HG03378 (cell line): ENCODE measurements around the gene UGT1A5.
"Not testable (repeated sequence)": the region's sequence is repeated elsewhere in the genome, so short reads cannot be mapped to it uniquely, and the experiment has no call there.

ENCODE experiments used
- ATAC-seq: cut with Tn5 transposase; IDR thresholded peaks from one replicate; pipeline ENCODE4 v1.9.1; 2021; ENCODE audit warnings: mild to moderate bottlenecking, moderate library complexity; ENCODE audit not compliant: unreplicated experiment

UGT1A5 gene

GRCh38 chr2:233745073-233745755 lies 32.5 kb downstream of the UGT1A5 start:
- ATAC-seq = no peak

- not testable (repeated sequence) for ATAC-seq
Measured at GRCh38 chr2:233745838-233746237, 33.1 kb downstream of the UGT1A5 start.

GRCh38 chr2:233746475-233747282 lies 34.0 kb downstream of the UGT1A5 start:
- no peak for ATAC-seq

GRCh38 chr2:233747283-233747544 lies 34.5 kb downstream of the UGT1A5 start:
- ATAC-seq = no peak

- not testable (repeated sequence) for ATAC-seq
Measured at GRCh38 chr2:233750689-233751088, 38.0 kb downstream of the UGT1A5 start.

GRCh38 chr2:233751212-233752009 lies 38.7 kb downstream of the UGT1A5 start:
- not testable (repeated sequence) for ATAC-seq

GRCh38 chr2:233754872-233755611 lies 42.3 kb downstream of the UGT1A5 start:
- no peak for ATAC-seq

GRCh38 chr2:233756429-233757081 lies 43.8 kb downstream of the UGT1A5 start:
- no peak for ATAC-seq

GRCh38 chr2:233758141-233758540 lies 45.4 kb downstream of the UGT1A5 start:
- no peak for ATAC-seq

- no peak for ATAC-seq
Measured at GRCh38 chr2:233758849-233759248, 46.1 kb downstream of the UGT1A5 start.

GRCh38 chr2:233760043-233760442 lies 47.3 kb downstream of the UGT1A5 start, which contains the start of gene UGT1A1:
UGT1A1 (plus strand) TSS chr2:233760270; CDS start chr2:233760288, 18 bp downstream.
- no peak for ATAC-seq

GRCh38 chr2:233761040-233761769 lies 48.5 kb downstream of the UGT1A5 start:
- no peak for ATAC-seq

- ATAC-seq = no peak
Measured at GRCh38 chr2:233764264-233764663, 51.6 kb downstream of the UGT1A5 start.

- no peak for ATAC-seq
Measured at GRCh38 chr2:233764761-233765160, 52.1 kb downstream of the UGT1A5 start.

- no peak for ATAC-seq
Measured at GRCh38 chr2:233766416-233766815, 53.7 kb downstream of the UGT1A5 start.

GRCh38 chr2:233768076-233768475 lies 55.4 kb downstream of the UGT1A5 start:
- ATAC-seq = no peak

GRCh38 chr2:233769260-233769659 lies 56.6 kb downstream of the UGT1A5 start:
- no peak for ATAC-seq

GRCh38 chr2:233772153-233772552 lies 59.4 kb downstream of the UGT1A5 start:
- no peak for ATAC-seq

- ATAC-seq = no peak
Measured at GRCh38 chr2:233772583-233772982, 59.9 kb downstream of the UGT1A5 start.

GRCh38 chr2:233773854-233774253 lies 61.1 kb downstream of the UGT1A5 start:
- ATAC-seq = no peak
